ENCODE data around the gene CALD1. TPM values are rescaled to one million over a fixed set of nuclear protein-coding genes. Genes with fewer than 3 reads are reported as not detected.
A peak's percentile ranks its signal among the peaks of the same experiment; 100 is the strongest.

The CALD1 gene
- total and polyA plus RNA-seq, 4 donors = 48.0 to 226 (median 95.2) TPM

DNA sequence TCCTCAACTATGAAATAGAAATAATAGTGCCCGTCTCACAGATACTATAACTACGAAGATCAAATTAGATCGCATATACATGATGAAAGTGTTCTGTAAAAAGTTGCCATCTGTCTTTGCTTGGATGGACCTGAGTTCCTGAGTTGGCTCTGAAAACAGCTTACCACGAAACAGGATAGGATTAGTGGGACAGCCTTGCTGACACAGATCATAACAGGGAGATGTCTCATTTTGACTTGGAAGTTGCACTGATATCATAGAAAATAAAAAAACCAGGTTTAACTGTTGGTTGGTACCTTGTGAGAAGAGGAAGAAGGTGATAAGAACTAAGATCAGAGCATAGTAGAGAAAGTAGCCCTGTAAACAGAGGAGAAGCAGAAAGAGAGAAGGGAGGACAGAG is 127.6 kb downstream of the CALD1 start:
- no peak overlapping the region for H3K9ac ChIP-seq (ENCODE audit: low read depth in 1 of 2, low read length in 2 of 2)
- H3K4me1 ChIP-seq (ENCODE audit: control insufficient read depth in 4 of 4, insufficient read depth in 4 of 4, low read length in 3 of 4) = peaks cover 23 to 80% (median 61%) of the 10 kb centered on the region in 4 donors
- TF ChIP-seq FOXA1 (IDR thresholded peaks at IDR 0.05) = no peak
- TF ChIP-seq, protein P1, sequence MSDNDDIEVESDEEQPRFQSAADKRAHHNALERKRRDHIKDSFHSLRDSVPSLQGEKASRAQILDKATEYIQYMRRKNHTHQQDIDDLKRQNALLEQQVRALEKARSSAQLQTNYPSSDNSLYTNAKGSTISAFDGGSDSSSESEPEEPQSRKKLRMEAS (IDR thresholded peaks at IDR 0.05) = no peak
- TF ChIP-seq RAD21 (IDR thresholded peaks at IDR 0.05) = no peak
- TF ChIP-seq, protein P2, sequence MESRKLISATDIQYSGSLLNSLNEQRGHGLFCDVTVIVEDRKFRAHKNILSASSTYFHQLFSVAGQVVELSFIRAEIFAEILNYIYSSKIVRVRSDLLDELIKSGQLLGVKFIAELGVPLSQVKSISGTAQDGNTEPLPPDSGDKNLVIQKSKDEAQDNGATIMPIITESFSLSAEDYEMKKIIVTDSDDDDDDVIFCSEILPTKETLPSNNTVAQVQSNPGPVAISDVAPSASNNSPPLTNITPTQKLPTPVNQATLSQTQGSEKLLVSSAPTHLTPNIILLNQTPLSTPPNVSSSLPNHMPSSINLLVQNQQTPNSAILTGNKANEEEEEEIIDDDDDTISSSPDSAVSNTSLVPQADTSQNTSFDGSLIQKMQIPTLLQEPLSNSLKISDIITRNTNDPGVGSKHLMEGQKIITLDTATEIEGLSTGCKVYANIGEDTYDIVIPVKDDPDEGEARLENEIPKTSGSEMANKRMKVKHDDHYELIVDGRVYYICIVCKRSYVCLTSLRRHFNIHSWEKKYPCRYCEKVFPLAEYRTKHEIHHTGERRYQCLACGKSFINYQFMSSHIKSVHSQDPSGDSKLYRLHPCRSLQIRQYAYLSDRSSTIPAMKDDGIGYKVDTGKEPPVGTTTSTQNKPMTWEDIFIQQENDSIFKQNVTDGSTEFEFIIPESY (IDR thresholded peaks at IDR 0.05) = no peak
- TF ChIP-seq GABPA (IDR thresholded peaks at IDR 0.05 in 1 of 2, conservative IDR thresholded peaks at IDR 0.05 in 1 of 2) = no peak
- no peak for TF ChIP-seq EGR1 (IDR thresholded peaks at IDR 0.05; ENCODE audit: low read depth in 2 of 2)
- TF ChIP-seq JUND (IDR thresholded peaks at IDR 0.05) = no peak
- TF ChIP-seq, protein P3, sequence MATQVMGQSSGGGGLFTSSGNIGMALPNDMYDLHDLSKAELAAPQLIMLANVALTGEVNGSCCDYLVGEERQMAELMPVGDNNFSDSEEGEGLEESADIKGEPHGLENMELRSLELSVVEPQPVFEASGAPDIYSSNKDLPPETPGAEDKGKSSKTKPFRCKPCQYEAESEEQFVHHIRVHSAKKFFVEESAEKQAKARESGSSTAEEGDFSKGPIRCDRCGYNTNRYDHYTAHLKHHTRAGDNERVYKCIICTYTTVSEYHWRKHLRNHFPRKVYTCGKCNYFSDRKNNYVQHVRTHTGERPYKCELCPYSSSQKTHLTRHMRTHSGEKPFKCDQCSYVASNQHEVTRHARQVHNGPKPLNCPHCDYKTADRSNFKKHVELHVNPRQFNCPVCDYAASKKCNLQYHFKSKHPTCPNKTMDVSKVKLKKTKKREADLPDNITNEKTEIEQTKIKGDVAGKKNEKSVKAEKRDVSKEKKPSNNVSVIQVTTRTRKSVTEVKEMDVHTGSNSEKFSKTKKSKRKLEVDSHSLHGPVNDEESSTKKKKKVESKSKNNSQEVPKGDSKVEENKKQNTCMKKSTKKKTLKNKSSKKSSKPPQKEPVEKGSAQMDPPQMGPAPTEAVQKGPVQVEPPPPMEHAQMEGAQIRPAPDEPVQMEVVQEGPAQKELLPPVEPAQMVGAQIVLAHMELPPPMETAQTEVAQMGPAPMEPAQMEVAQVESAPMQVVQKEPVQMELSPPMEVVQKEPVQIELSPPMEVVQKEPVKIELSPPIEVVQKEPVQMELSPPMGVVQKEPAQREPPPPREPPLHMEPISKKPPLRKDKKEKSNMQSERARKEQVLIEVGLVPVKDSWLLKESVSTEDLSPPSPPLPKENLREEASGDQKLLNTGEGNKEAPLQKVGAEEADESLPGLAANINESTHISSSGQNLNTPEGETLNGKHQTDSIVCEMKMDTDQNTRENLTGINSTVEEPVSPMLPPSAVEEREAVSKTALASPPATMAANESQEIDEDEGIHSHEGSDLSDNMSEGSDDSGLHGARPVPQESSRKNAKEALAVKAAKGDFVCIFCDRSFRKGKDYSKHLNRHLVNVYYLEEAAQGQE (IDR thresholded peaks at IDR 0.05) = no peak
- TF ChIP-seq TAF1 (conservative IDR thresholded peaks at IDR 0.05) = no peak
- TF ChIP-seq, protein P4, sequence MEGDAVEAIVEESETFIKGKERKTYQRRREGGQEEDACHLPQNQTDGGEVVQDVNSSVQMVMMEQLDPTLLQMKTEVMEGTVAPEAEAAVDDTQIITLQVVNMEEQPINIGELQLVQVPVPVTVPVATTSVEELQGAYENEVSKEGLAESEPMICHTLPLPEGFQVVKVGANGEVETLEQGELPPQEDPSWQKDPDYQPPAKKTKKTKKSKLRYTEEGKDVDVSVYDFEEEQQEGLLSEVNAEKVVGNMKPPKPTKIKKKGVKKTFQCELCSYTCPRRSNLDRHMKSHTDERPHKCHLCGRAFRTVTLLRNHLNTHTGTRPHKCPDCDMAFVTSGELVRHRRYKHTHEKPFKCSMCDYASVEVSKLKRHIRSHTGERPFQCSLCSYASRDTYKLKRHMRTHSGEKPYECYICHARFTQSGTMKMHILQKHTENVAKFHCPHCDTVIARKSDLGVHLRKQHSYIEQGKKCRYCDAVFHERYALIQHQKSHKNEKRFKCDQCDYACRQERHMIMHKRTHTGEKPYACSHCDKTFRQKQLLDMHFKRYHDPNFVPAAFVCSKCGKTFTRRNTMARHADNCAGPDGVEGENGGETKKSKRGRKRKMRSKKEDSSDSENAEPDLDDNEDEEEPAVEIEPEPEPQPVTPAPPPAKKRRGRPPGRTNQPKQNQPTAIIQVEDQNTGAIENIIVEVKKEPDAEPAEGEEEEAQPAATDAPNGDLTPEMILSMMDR (IDR thresholded peaks at IDR 0.05; ENCODE audit: low read depth, low read length, missing input control) = no peak
- no peak for TF ChIP-seq RXRA (IDR thresholded peaks at IDR 0.05)
- TF ChIP-seq, protein P5, sequence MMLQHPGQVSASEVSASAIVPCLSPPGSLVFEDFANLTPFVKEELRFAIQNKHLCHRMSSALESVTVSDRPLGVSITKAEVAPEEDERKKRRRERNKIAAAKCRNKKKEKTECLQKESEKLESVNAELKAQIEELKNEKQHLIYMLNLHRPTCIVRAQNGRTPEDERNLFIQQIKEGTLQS (IDR thresholded peaks at IDR 0.05) = no peak
- TF ChIP-seq HNF4A (conservative IDR thresholded peaks at IDR 0.05) = no peak
- TF ChIP-seq NR2F2 (IDR thresholded peaks at IDR 0.05) = no peak
- TF ChIP-seq YY1 (IDR thresholded peaks at IDR 0.05) = no peak
- no peak for DNase-seq (ENCODE audit: low spot score)
- H3K27ac ChIP-seq (ENCODE audit: low read depth in 1 of 2, low read length in 2 of 2) = peak overlapping the region; percentile 83 to 86
- no peaks in the 10 kb centered on the region for H3K27me3 ChIP-seq (ENCODE audit: control insufficient read depth in 4 of 4, insufficient read depth in 4 of 4, low read length in 3 of 4)
- H3K36me3 ChIP-seq (ENCODE audit: control insufficient read depth in 4 of 4, insufficient read depth in 3 of 4, low read depth in 1 of 4, low read length in 3 of 4) = peaks cover 0 to 1% (median 0%) of the 10 kb centered on the region in 4 donors
- no peaks in the 10 kb centered on the region for H3K9me3 ChIP-seq (ENCODE audit: control insufficient read depth in 4 of 4, low read length in 3 of 4)
- no peak overlapping the region for H3K4me3 ChIP-seq (ENCODE audit: low read depth in 1 of 3, low read length in 3 of 3)
- whole genome bisulfite sequencing = 84% methylated on average over 4 of the region's 4 CpGs

DNA sequence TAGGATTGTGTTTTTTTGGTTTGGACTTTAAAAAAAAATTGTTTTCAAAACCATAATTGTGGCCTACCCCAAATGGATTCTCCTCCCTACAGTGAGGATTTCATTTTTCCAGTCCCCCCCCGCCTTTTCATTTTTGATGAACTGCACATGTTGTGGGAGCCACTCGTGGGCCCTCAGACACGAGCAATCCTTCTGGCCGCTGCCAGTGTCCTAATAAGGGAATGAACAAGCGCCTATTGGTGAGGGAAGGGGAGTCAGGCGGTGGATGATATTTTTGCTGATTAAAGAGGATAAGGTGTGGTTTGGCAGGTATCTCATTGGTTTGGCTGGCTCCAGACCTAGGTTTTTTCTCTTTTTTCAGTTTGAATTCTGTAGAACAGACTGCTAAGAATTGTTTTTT is 128.2 kb downstream of the CALD1 start:
- H3K27me3 ChIP-seq (ENCODE audit: control insufficient read depth in 4 of 4, insufficient read depth in 4 of 4, low read length in 3 of 4) = no peaks in the 10 kb centered on the region
- H3K9me3 ChIP-seq (ENCODE audit: control insufficient read depth in 4 of 4, low read length in 3 of 4) = no peaks in the 10 kb centered on the region
- 41% methylated on average over 6 of the region's 6 CpGs for WGBS
- H3K27ac ChIP-seq (ENCODE audit: low read depth in 1 of 2, low read length in 2 of 2) = peak overlapping the region; percentile 83 to 86
- peaks cover 0 to 1% (median 0%) of the 10 kb centered on the region in 4 donors for H3K36me3 ChIP-seq (ENCODE audit: control insufficient read depth in 4 of 4, insufficient read depth in 3 of 4, low read depth in 1 of 4, low read length in 3 of 4)
- peaks cover 22 to 79% (median 61%) of the 10 kb centered on the region in 4 donors for H3K4me1 ChIP-seq (ENCODE audit: control insufficient read depth in 4 of 4, insufficient read depth in 4 of 4, low read length in 3 of 4)
- no peak overlapping the region for H3K4me3 ChIP-seq (ENCODE audit: low read depth in 1 of 3, low read length in 3 of 3)
- TF ChIP-seq, protein P3 (IDR thresholded peaks at IDR 0.05) = no peak
- TF ChIP-seq JUND (IDR thresholded peaks at IDR 0.05) (no peak), NR2F2 (IDR thresholded peaks at IDR 0.05) (no peak)
- H3K9ac ChIP-seq (ENCODE audit: low read depth in 1 of 2, low read length in 2 of 2) = peak overlapping the region in 1 of 2 donors; percentile 28
- DNase-seq (ENCODE audit: low spot score) = no peak
